Measurements from ENCODE around the gene MYBPC3. TPM values are rescaled to one million over a fixed set of nuclear protein-coding genes. Genes with fewer than 3 reads are reported as not detected.

Gene MYBPC3
- total and polyA plus RNA-seq, 2 donors (not counting 3 experiments of a cell fraction or from before 2014, with no cell fraction given) = not detected

- TF ChIP-seq POLR2AphosphoS5 (IDR thresholded peaks at IDR 0.05; ENCODE audit: insufficient read depth, low read depth, low read length) = no peak
- no peak for TF ChIP-seq GATA2 (IDR thresholded peaks at IDR 0.05; ENCODE audit: insufficient read depth, insufficient read length, low read depth, low read length)
- TF ChIP-seq POLR2A (IDR thresholded peaks at IDR 0.05; ENCODE audit: low read depth, low read length) = no peak
- TF ChIP-seq MYC (IDR thresholded peaks at IDR 0.05; ENCODE audit: low read depth, low read length) = no peak
- TF ChIP-seq JUN (IDR thresholded peaks at IDR 0.05; ENCODE audit: borderline replicate concordance, insufficient read depth, insufficient read length, low read depth) = no peak
- no peak for TF ChIP-seq MAX (IDR thresholded peaks at IDR 0.05; ENCODE audit: insufficient read depth, insufficient read length)
- TF ChIP-seq EZH2 (IDR thresholded peaks at IDR 0.05; ENCODE audit: borderline replicate concordance, low read depth, low read length, severe bottlenecking) = no peak
- TF ChIP-seq CTCF (IDR thresholded peaks at IDR 0.05; ENCODE audit: extremely low read depth in 1 of 2, insufficient read depth in 1 of 2, low read depth in 1 of 2, low read length in 2 of 2) = no peak
- TF ChIP-seq FOS (IDR thresholded peaks at IDR 0.05; ENCODE audit: borderline replicate concordance, insufficient read depth, low read length) = no peak
- Histone ChIP-seq H3K9me1 (replicated peaks; ENCODE audit: control insufficient read depth, extremely low read depth, insufficient read depth, low read length) (no peaks in the 10 kb centered on the region), H3K27me3 (ENCODE audit: control insufficient read depth in 2 of 2, insufficient read depth in 2 of 2, low read length in 2 of 2) (no peaks in the 10 kb centered on the region), H3K4me3 (replicated peaks in 1 of 3; ENCODE audit: insufficient read depth in 1 of 3, low read depth in 1 of 3, low read length in 3 of 3) (no peak overlapping the region), H3K36me3 (ENCODE audit: control insufficient read depth in 2 of 2, extremely low read depth in 1 of 2, insufficient read depth in 2 of 2, low read length in 2 of 2) (no peaks in the 10 kb centered on the region), H3K27ac (ENCODE audit: insufficient read depth, low read depth, low read length) (no peak overlapping the region), H3K9ac (replicated peaks; ENCODE audit: extremely low read depth, insufficient read depth, low read length) (no peak overlapping the region), H3K4me1 (ENCODE audit: control insufficient read depth, extremely low read depth, insufficient read depth, low read length) (peaks cover 9% of the 10 kb centered on the region), H4K20me1 (replicated peaks; ENCODE audit: control insufficient read depth, extremely low read depth, insufficient read depth, low read length) (no peaks in the 10 kb centered on the region), H3K9me3 (replicated peaks; ENCODE audit: control insufficient read depth, insufficient read depth, low read length) (no peaks in the 10 kb centered on the region), H3K4me2 (ENCODE audit: insufficient read depth, low read length) (no peak overlapping the region), H2AFZ (ENCODE audit: low read depth, low read length) (no peak overlapping the region), H3K79me2 (ENCODE audit: control insufficient read depth, insufficient read depth, low read length) (no peaks in the 10 kb centered on the region)
- CTCF ChIA-PET = interaction anchor here (1.0 kb wide), 1 partner anchor 34 kb away, joined by 3 read pairs; no protein-coding TSS in a partner anchor
- no TSS peak for BruUV-seq (replicated peaks)
- intact Hi-C loops (cut with micrococcal nuclease) (no loop called here), dilution Hi-C loops (cut with MboI; ENCODE audit: extremely low pct_ligation_motif_present, low sequenced_read_pairs) (no loop called here)
- POLR2A ChIA-PET = no interaction called here
- no peak for FAIRE-seq
- DNase-seq (ENCODE audit: low read depth, low spot score) = no peak
Observed at GRCh38 chr11:47378836-47379170, 26.3 kb upstream of the MYBPC3 start.

All from endothelial cell of umbilical vein (primary cell).